Endothelial cell of hepatic sinusoid (primary cell): ENCODE results near the gene KLHL1.

Source experiments
- in situ Hi-C: cut with HindIII; loops from 2 replicates; pipeline ENCODE4 v1.10.0; 2017; ENCODE audit warnings: low sequenced_read_pairs

The KLHL1 gene

GRCh38 chr13:69882451-69882850 is 225.8 kb downstream of the KLHL1 start:
- in situ Hi-C loops = no loop called here

DNA sequence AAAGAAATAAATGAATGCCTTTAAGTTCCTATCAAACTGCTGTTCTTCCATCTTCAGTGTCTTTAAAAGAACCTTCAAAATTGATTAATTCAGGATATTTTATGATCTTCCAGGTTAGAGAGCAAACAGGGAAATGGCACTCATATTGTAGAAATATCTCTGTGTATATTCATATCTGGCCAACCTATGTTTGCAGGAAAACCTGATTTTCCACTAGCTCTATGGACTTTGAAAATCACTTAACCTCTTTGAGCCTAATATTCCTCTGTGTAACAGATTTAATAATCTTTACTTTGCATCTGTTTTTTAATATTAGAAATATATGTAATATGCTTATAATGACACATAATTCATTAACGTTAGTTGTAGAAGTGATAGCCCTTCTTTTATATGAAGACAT is 228.3 kb downstream of the KLHL1 start:
- in situ Hi-C loops = no loop called here

- in situ Hi-C loops = no loop called here
Measured at GRCh38 chr13:69872321-69873047, 235.8 kb downstream of the KLHL1 start.

- in situ Hi-C loops = no loop called here
Measured at GRCh38 chr13:69866555-69866954, 241.7 kb downstream of the KLHL1 start.

DNA sequence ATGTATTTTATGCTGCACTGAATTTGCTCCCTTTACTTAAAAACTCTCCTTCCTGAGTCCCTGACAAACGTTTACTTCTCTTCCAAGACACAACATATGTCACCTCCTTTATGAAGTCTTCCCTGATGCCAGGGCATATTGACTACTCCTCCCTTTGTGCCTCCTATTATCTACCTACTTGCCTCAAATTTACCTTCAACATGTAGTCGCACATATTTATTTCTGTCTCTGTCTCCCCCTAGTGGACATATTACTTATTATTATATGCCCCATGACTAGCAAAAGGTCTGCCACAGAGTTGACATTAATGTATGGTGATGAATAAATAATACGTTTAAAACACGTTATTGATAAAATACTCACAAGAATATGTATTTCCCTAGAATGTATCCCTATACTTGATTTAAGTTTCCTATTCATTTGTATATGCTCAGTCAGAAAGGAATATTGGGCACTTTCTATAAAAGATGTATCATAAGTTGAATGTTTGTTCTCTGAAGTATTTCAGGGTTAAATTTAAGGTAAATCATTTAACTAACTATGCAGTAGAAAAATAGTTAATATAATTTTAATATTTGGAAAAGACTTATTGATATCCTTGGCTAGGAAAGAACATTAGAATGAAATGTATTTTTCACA is 250.9 kb downstream of the KLHL1 start:
- in situ Hi-C loops = no loop called here

DNA sequence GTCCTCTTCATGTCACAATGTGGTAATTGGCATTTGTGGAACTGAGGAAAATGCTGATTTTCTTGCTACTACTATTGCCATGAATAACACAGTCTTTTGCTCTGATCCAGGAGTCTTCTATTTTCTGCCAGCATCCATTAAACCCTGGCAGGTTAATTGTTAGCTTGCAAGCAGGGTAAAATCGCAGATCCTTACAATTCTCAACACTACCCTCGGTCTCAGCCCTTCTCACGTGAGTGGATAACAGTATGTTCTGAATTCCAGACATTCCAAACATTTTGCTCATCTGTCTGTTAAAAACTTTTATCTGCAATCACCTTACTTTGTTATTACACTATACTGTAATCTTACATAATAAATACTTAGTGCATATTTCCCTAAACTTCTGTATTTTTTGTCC is 251.9 kb downstream of the KLHL1 start:
- in situ Hi-C loops = no loop called here

DNA sequence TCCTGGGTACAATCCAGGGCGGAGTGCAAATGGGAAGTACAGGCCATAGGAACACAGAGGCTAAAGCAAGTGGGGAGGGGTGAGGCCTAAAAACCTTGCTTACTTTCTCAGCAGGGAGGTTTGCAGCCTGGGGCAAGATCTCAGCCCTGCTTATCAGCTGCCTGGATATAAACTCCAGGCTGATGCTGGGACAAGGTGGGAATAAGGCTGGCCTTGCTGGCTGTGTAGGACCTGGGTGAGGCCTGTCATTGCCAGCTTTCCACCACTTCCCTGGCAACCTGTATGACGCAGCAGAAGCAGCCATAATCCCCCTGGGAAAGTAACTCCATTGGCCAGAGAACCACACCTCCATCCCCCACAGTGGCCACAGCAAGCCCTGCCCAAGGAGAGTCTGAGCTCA is 279.7 kb downstream of the KLHL1 start:
- in situ Hi-C loops = no loop called here

GRCh38 chr13:69820180-69820579 is 288.1 kb downstream of the KLHL1 start:
- in situ Hi-C loops = no loop called here

DNA sequence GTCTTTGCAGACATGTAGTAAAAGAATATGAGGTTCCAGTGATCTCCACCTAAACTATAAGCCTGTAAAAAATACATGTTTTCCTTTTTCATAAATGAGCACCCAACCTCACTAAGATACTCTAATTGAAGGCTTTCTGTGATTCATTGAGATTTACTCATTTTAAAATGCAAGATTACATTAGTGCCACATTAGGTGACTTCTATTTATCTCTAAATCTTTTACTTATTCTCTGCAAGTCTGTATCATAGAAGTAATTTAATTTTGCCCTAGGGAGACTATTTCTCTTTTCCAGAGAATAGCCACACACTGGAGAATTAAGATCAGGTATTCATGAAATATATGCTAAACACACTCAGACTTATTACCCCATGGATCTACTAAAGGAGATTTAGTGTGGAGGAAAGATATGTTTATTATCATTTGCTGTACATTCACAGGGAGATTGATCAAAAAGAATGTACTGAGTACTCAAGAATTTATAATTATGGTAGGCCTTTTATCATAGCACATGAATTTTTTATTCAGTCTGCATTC is 290.9 kb downstream of the KLHL1 start:
- in situ Hi-C loops = no loop called here

GRCh38 chr13:69809152-69809551 is 299.1 kb downstream of the KLHL1 start:
- in situ Hi-C loops = no loop called here

DNA sequence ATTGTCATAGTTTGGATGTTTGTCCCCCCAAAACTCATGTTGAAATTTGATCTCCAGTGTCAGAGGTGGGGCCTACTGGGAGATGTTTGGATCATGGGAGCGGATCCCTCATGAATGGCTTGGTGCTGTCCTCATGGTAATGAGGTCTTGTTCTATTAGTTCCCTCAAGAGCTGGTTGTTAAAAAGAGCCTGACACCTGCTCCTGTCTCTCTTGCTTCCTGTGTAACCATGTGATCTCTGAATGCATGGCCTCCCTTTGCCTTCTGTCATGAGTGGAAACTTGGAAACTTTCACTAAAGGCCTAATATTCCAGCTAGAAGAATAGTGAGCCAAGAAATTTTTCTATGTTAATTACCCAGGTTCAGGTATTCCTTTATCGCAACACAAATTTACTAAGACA is 312.0 kb downstream of the KLHL1 start:
- in situ Hi-C loops = no loop called here

GRCh38 chr13:69793783-69794453 is 314.3 kb downstream of the KLHL1 start:
- in situ Hi-C loops = no loop called here

GRCh38 chr13:69776937-69777336 is 331.3 kb downstream of the KLHL1 start:
- in situ Hi-C loops = no loop called here

GRCh38 chr13:69769608-69770007 is 338.6 kb downstream of the KLHL1 start:
- in situ Hi-C loops = no loop called here

DNA sequence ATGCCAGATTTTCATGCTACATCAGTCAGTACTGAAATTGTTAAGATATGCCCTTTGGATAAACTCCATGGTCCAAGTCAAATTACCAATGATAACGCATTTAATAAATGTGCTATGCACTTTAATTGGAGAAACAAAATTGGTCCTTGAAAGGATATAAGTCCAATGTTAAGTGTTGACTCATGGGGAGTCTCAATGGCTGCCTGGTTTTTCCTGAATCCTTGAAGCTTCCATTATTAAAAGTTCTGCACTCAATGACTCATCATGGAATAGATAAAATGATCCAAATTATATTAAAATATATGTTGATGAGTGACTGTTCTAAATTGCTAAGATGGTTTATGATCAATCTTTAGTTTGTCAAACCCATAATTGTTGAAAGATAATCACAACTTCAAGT is 346.7 kb downstream of the KLHL1 start:
- in situ Hi-C loops = no loop called here

- in situ Hi-C loops = no loop called here
Measured at GRCh38 chr13:69755101-69755500, 353.2 kb downstream of the KLHL1 start.

DNA sequence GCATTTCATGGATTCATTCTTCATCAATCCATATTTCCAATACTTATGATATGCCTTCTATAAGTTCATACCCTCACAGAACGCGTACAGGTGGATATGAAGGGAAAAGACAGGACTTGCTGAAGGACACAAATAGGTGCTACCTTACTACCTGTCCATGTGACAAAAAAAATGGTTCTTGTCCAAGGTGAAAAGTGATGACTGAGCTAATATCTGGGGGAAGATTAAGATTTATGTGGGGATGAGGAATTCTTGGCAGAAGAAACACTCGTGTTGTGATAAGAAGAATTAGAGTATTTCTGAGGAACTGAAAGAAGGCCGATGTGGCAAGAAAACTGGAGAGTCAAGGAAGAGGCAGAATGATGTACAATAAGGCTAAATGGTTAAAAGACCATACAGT is 357.0 kb downstream of the KLHL1 start:
- in situ Hi-C loops = no loop called here

- in situ Hi-C loops = no loop called here
Measured at GRCh38 chr13:69737129-69737935, 370.9 kb downstream of the KLHL1 start.

GRCh38 chr13:69721631-69722030 is 386.6 kb downstream of the KLHL1 start:
- in situ Hi-C loops = no loop called here

DNA sequence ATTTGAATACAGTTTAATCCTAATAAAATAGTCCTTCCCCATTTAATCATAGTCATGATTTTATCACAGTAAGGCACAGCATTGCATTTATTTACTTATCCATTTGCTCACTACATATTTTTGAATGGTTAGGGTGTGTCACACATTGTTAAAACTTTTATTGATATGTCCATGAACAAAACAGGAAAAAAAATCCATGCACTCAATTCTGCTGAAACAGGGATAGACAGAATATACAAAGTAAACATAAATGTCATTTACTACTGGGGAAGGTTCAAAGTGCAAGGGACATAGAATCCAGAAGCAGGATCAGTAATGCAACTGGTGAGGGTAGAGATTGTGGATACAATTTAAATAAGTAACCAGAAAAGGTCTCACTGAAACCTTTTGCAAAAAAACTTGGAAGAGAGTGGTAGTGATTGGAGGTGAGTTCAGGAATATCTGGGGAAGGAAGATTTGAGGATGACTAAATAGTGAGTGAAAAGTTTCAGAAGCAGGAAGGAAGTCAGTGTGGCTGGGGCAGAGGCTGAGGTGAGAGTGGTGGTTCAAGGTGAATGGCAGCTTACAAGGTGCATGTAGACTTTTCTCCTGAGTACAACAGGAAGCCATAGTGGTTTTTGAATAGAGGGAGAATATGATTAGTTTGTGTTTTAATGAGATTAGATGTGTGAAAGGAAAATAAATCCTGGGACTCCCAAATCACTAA is 387.8 kb downstream of the KLHL1 start:
- in situ Hi-C loops = no loop called here
